Adrenal gland (tissue), 12 donors: Measurements from ENCODE around the gene STK39. TPM values are rescaled to one million over a fixed set of nuclear protein-coding genes. Genes with fewer than 3 reads are reported as not detected.

Source experiments
- DNase-seq, 7 donors: peaks; one replicate each; pipeline ENCODE4 v3.0.0-alpha.2; 2019 to 2020
- H3K27ac ChIP-seq, 5 donors: fragments of 200-600 bp; sonication (generic) in 4 of 5; 1 replicate in 3 of 5; 2 replicates in 2 of 5; pipeline versions ENCODE4 v1.5.1 to v1.8.0; 2016 to 2020; ENCODE audit warnings: mild to moderate bottlenecking in 1 of 5
- H3K27me3 ChIP-seq: fragments of 200-600 bp; 2 replicates; pipeline ENCODE4 v1.8.0; 2021
- H3K36me3 ChIP-seq, 2 donors: fragments of 200-600 bp; replicated peaks in 1 of 2; 1 replicate in 1 of 2; 2 replicates in 1 of 2; pipeline versions ENCODE4 v1.5.1 to v1.8.0; 2018 to 2022
- H3K4me1 ChIP-seq, 2 donors: fragments of 200-600 bp; replicated peaks in 1 of 2; 1 replicate in 1 of 2; 2 replicates in 1 of 2; pipeline versions ENCODE4 v1.5.1 to v1.8.0; 2018 to 2021
- H3K4me3 ChIP-seq, 4 donors: fragments of 200-600 bp; sonication (generic) in 3 of 4; one replicate each; pipeline ENCODE4 v1.5.1; 2016 to 2018
- H3K9me3 ChIP-seq, 3 donors: fragments of 200-600 bp; sonication (generic) in 1 of 3; replicated peaks in 1 of 3; 1 replicate in 2 of 3; 2 replicates in 1 of 3; pipeline versions ENCODE4 v1.5.1 to v1.8.0; 2016 to 2021
- POLR2A ChIP-seq, 2 donors: fragments of 450-650 bp; IDR thresholded peaks; one replicate each; pipeline ENCODE4 v1.6.1; 2017; ENCODE audit warnings: antibody characterized with exemption in 2 of 2, mild to moderate bottlenecking in 2 of 2, moderate library complexity in 1 of 2
- WGBS, 4 donors: extraction: QIAGEN DNeasy Blood & Tissue Kit in 2 of 4; methylation state at CpG; one replicate each; pipeline versions ENCODE4 v1.1.5 to v1.1.7; 2013 to 2017; 5-methylcytosine and 5-hydroxymethylcytosine counted together
- intact Hi-C, 2 donors: fragments of 100-400 bp; cut with DNase I; formaldehyde crosslinking; loops; one replicate each; pipeline versions ENCODE4 v1.14.1 to v1.15.0; 2022 to 2023
- polyA plus RNA-seq, 3 donors: library from polyadenylated mRNA; stranded (reverse); fragments of 200-250 nt in 2 of 3; fragments of 350-450 nt in 1 of 3; fragmentation: Illumina TruSeq in 1 of 3; extraction: RNeasy Lipid Tissue Mini Kit (QIAGEN cat#74804) in 1 of 3; gene quantifications; one replicate each; pipeline ENCODE4 v1.2.3, GENCODE V29; 2013 to 2014
- total RNA-seq, 9 donors: library from RNA; depleted of rRNA in 4 of 9; stranded (reverse); fragments of >200 nt in 4 of 9; fragments of 120-200 nt in 1 of 9; fragmentation: NEBNext Ultra II Directional in 1 of 9; extraction: Animal tissue kit (Norgen Biotek cat#: 25700) in 1 of 9; gene quantifications; one replicate each; pipeline versions ENCODE4 v1.1.0 to v1.2.4, GENCODE V29; 2013 to 2023
- TF ChIP-seq, protein P1 (sequence below), 6 experiments: fragments of 450-650 bp in 4 of 6; fragments of 200-600 bp in 2 of 6; sonication (generic) in 1 of 6; IDR thresholded peaks; 1 replicate in 5 of 6; 2 replicates in 1 of 6; pipeline versions ENCODE4 v1.5.1 to v1.8.0; 2016 to 2021; ENCODE audit warnings: antibody characterized with exemption in 6 of 6, mild to moderate bottlenecking in 2 of 6, moderate library complexity in 1 of 6
- donor health status: healthy with polysubstance abuse.
- donor health status: Bipolar disorder and iron deficiency.
- donor health status: DM: yes; HTN: yes; CAD: no.
- donor health status: DM: no; HTN: no; CAD: no.
- donor health status: DM: no; HTN: no; CAD: no.
- donor health status: DM: yes; HTN: yes; CAD: no.

The STK39 gene
- total and polyA plus RNA-seq, 12 donors = 2.4 to 11.1 (median 5.8) TPM

GRCh38 chr2:168155046-168155445 lies 92.3 kb downstream of the STK39 start:
- Histone ChIP-seq H3K4me1 (peaks cover 0 to 7% of the 10 kb centered on the region in 2 donors), H3K4me3 (no peak overlapping the region), H3K36me3 (no peaks in the 10 kb centered on the region), H3K9me3 (no peaks in the 10 kb centered on the region), H3K27ac (no peak overlapping the region), H3K27me3 (no peaks in the 10 kb centered on the region)
- WGBS, 4 donors = 55 to 79% (median 63%) methylated on average over 3 of the region's 3 CpGs
- no peak for DNase-seq
- TF ChIP-seq POLR2A (IDR thresholded peaks at IDR 0.05) = no peak
- TF ChIP-seq, protein P1, sequence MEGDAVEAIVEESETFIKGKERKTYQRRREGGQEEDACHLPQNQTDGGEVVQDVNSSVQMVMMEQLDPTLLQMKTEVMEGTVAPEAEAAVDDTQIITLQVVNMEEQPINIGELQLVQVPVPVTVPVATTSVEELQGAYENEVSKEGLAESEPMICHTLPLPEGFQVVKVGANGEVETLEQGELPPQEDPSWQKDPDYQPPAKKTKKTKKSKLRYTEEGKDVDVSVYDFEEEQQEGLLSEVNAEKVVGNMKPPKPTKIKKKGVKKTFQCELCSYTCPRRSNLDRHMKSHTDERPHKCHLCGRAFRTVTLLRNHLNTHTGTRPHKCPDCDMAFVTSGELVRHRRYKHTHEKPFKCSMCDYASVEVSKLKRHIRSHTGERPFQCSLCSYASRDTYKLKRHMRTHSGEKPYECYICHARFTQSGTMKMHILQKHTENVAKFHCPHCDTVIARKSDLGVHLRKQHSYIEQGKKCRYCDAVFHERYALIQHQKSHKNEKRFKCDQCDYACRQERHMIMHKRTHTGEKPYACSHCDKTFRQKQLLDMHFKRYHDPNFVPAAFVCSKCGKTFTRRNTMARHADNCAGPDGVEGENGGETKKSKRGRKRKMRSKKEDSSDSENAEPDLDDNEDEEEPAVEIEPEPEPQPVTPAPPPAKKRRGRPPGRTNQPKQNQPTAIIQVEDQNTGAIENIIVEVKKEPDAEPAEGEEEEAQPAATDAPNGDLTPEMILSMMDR (IDR thresholded peaks at IDR 0.05) = no peak
- intact Hi-C loops = no loop called here

- H3K27ac ChIP-seq = no peak overlapping the region
- intact Hi-C loops = no loop called here
- H3K27me3 ChIP-seq = no peaks in the 10 kb centered on the region
- WGBS, 4 donors = 96 to 98% (median 97%) methylated on average over 2 of the region's 2 CpGs
- DNase-seq = no peak
- H3K4me3 ChIP-seq = no peak overlapping the region
- no peaks in the 10 kb centered on the region for H3K9me3 ChIP-seq
- H3K36me3 ChIP-seq = no peaks in the 10 kb centered on the region
- H3K4me1 ChIP-seq = peaks cover 0 to 2% of the 10 kb centered on the region in 2 donors
- TF ChIP-seq POLR2A (IDR thresholded peaks at IDR 0.05) = no peak
- TF ChIP-seq, protein P1 (IDR thresholded peaks at IDR 0.05) = no peak
These were observed 94.4 kb downstream of the STK39 start for GRCh38 chr2:168152902-168153530.

- no peaks in the 10 kb centered on the region for H3K27me3 ChIP-seq
- no peaks in the 10 kb centered on the region for H3K4me1 ChIP-seq
- TF ChIP-seq, protein P1 (IDR thresholded peaks at IDR 0.05) = no peak
- TF ChIP-seq POLR2A (IDR thresholded peaks at IDR 0.05) = no peak
- no peak overlapping the region for H3K4me3 ChIP-seq
- H3K9me3 ChIP-seq = no peaks in the 10 kb centered on the region
- no peaks in the 10 kb centered on the region for H3K36me3 ChIP-seq
- WGBS, 4 donors = 76 to 92% (median 79%) methylated on average over 6 of the region's 6 CpGs
- intact Hi-C loops = no loop called here
- H3K27ac ChIP-seq = no peak overlapping the region
- no peak for DNase-seq
These were observed 97.4 kb downstream of the STK39 start for GRCh38 chr2:168149986-168150385.

GRCh38 chr2:168149150-168149974 lies 98.0 kb downstream of the STK39 start:
- WGBS, 4 donors = 78 to 85% (median 80%) methylated on average over 5 of the region's 5 CpGs
- H3K36me3 ChIP-seq = no peaks in the 10 kb centered on the region
- no peak for DNase-seq

More at GRCh38 chr2:168149150-168149974, 98.0 kb downstream of the STK39 start:
- H3K27me3 ChIP-seq = no peaks in the 10 kb centered on the region
- H3K4me3 ChIP-seq = no peak overlapping the region
- H3K9me3 ChIP-seq = no peaks in the 10 kb centered on the region
- intact Hi-C loops = no loop called here
- TF ChIP-seq POLR2A (IDR thresholded peaks at IDR 0.05) = no peak
- TF ChIP-seq, protein P1 (IDR thresholded peaks at IDR 0.05) = no peak
- H3K4me1 ChIP-seq = no peaks in the 10 kb centered on the region
- no peak overlapping the region for H3K27ac ChIP-seq
